Measurements from ENCODE around the gene WBP1L.
A peak's percentile ranks its signal among the peaks of the same experiment; 100 is the strongest.
"Not testable (repeated sequence)": the region's sequence is repeated elsewhere in the genome, so short reads cannot be mapped to it uniquely, and the experiment has no call there.

The WBP1L gene

GRCh38 chr10:102727037-102727818 lies 16.5 kb upstream of the WBP1L start:
- DNase-seq (ENCODE audit: insufficient read length) (no peak), FAIRE-seq (no peak)
- no peak for TF ChIP-seq POLR2A (IDR thresholded peaks at IDR 0.05; ENCODE audit: low read depth, low read length)
- no peak for TF ChIP-seq POLR2AphosphoS5 (IDR thresholded peaks at IDR 0.05; ENCODE audit: low read depth, low read length)
- no peak for TF ChIP-seq TAF1 (IDR thresholded peaks at IDR 0.05; ENCODE audit: borderline replicate concordance, low read depth, low read length)

- peak; percentile 88 for FAIRE-seq
- TF ChIP-seq TAF1 (IDR thresholded peaks at IDR 0.05; ENCODE audit: borderline replicate concordance, low read depth, low read length) = no peak
- TF ChIP-seq POLR2A (IDR thresholded peaks at IDR 0.05; ENCODE audit: low read depth, low read length) = no peak
- no peak for TF ChIP-seq POLR2AphosphoS5 (IDR thresholded peaks at IDR 0.05; ENCODE audit: low read depth, low read length)
- DNase-seq (ENCODE audit: insufficient read length) = peak; percentile 65
Measured at GRCh38 chr10:102729029-102730026, 14.4 kb upstream of the WBP1L start.

DNA sequence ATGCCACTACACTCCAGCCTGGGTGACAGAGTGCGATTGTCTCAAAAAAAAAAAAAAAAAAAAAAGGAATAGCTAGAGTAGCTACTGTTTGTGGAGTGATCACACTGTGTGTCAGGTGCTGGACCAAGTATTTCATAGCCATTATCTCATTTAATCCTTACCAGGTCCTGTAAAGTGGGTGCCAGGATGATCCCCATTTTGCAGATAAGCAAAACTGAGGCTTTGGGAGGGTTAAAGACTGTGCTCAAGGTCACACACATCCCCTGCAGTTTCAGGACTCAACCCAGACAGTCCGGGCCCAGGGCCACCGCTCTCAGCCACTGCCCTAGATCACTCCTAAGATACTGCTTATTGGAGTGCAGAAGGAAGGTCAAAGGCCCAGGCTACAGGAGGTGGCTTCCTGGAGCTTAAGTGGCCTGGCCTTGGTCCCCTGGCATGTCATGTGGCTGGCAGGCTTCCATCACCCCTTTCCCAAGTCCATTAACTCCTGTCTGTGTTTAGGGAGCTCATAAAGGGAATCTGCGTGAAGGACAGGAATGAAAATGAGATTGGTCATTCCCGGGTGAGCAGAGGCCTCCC lies 12.4 kb upstream of the WBP1L start:
- DNase-seq (ENCODE audit: insufficient read length) = no peak
- TF ChIP-seq POLR2A (IDR thresholded peaks at IDR 0.05; ENCODE audit: low read depth, low read length) (no peak), TAF1 (IDR thresholded peaks at IDR 0.05; ENCODE audit: borderline replicate concordance, low read depth, low read length) (no peak), POLR2AphosphoS5 (IDR thresholded peaks at IDR 0.05; ENCODE audit: low read depth, low read length) (no peak)
- no peak for FAIRE-seq

DNA sequence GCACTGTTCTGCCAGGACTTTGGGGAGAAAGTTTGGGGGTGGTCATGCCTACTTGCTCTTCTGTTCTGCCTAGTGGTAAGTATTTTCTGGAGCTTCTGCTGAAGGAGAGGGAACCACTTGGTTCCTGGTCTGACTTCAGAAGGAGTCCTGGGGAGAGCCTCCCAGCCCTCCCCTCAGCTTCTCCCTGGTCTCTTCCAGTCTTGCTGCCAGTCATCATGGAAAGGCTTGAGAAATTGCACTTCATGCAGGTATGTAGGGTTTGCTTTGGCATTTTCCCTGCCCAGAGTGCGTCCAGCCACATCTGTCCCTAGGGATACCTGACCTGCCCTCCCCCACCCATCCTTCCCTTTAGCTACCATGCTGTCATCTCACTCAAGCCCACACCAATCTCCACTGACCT lies 11.1 kb upstream of the WBP1L start:
- DNase-seq (ENCODE audit: insufficient read length) (no peak), FAIRE-seq (no peak)
- TF ChIP-seq TAF1 (IDR thresholded peaks at IDR 0.05; ENCODE audit: borderline replicate concordance, low read depth, low read length) (no peak), POLR2AphosphoS5 (IDR thresholded peaks at IDR 0.05; ENCODE audit: low read depth, low read length) (no peak), POLR2A (IDR thresholded peaks at IDR 0.05; ENCODE audit: low read depth, low read length) (no peak)

- DNase-seq (ENCODE audit: insufficient read length) = no peak
- no peak for FAIRE-seq
- TF ChIP-seq TAF1 (IDR thresholded peaks at IDR 0.05; ENCODE audit: borderline replicate concordance, low read depth, low read length) (no peak), POLR2A (IDR thresholded peaks at IDR 0.05; ENCODE audit: low read depth, low read length) (no peak), POLR2AphosphoS5 (IDR thresholded peaks at IDR 0.05; ENCODE audit: low read depth, low read length) (no peak)
Measured at GRCh38 chr10:102735065-102735562, 8.6 kb upstream of the WBP1L start.

GRCh38 chr10:102738692-102739121 lies 5.0 kb upstream of the WBP1L start:
- no peak for TF ChIP-seq TAF1 (IDR thresholded peaks at IDR 0.05; ENCODE audit: borderline replicate concordance, low read depth, low read length)
- no peak for DNase-seq (ENCODE audit: insufficient read length)
- no peak for FAIRE-seq

DNA sequence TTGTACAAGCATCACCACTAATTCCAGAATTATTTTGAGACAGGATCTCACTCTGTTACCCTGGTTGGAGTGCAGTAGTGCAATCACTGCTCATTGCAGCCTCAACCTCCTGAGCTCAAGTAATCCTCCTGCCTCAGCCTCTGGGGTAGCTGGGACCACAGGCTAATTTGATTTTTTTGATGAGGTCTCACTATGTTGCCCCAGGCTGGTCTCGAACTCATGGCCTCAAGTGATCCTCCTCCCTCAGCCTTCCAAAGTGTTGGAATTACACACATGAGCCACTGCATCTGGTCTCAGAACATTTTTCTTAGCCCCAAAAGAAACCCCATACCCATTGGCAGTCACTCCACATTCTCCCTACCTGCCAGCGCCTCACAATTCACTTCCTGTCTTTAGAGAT lies 3.5 kb upstream of the WBP1L start:
- FAIRE-seq (no peak), DNase-seq (ENCODE audit: insufficient read length) (no peak)
- no peak for TF ChIP-seq POLR2A (IDR thresholded peaks at IDR 0.05; ENCODE audit: low read depth, low read length)
- TF ChIP-seq POLR2AphosphoS5 (IDR thresholded peaks at IDR 0.05; ENCODE audit: low read depth, low read length) = no peak
- no peak for TF ChIP-seq TAF1 (IDR thresholded peaks at IDR 0.05; ENCODE audit: borderline replicate concordance, low read depth, low read length)

DNA sequence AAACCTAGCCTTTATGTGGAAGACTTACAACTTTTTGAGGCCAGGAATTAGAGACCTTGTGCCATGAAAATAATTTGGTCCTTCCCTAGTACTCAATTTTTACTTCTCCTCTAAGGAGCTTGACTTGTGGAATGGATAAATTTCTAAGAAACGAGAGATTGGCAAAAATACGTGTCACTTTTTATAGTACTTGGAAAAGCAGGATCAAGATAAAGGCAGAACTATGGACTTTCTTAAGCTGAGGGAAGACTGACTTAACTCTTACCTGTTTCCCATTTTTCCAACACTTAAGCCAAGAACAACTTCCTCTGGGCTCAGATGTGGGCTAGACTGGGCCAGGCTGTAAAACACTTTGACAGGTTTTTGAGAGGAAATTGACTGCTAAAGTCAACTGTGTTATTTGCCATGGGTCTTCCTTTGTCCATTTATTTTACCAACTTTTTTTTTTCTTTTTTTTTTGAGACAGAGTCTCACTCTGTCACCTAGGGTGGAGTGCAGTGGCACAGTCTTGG lies 2.0 kb upstream of the WBP1L start:
- FAIRE-seq = no peak
- no peak for DNase-seq (ENCODE audit: insufficient read length)
- TF ChIP-seq POLR2AphosphoS5 (IDR thresholded peaks at IDR 0.05; ENCODE audit: low read depth, low read length) = no peak

GRCh38 chr10:102742313-102742712 lies 1.4 kb upstream of the WBP1L start:
- not testable (repeated sequence) for FAIRE-seq; DNase-seq (ENCODE audit: insufficient read length)

DNA sequence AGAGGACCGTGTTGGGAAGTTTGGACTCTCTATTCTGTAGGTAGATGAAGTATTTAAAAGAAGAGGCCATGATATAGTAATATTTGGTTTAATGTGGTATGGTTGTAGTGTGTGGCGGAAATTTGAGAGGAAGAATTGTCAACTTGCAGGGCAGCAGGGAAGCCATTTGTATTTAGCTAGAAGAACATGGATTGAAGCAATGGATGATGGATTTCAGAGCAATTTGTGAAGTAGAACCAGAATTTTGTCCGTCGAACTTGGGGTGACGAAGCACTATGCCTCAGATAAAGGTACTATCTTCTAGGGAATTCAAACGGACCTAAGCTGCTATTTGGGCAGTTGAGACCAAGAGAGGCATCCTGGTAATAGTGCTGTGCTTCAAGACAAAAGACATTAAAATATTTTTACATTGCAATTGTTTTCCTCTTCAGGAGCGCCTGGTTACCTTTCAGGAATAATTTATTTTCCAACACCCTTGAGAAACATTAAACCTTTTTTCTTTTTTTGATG lies 615 bp upstream of the WBP1L start:
- DNase-seq (ENCODE audit: insufficient read length) (no peak), FAIRE-seq (no peak)
- TF ChIP-seq POLR2AphosphoS5 (IDR thresholded peaks at IDR 0.05; ENCODE audit: low read depth, low read length) (no peak), POLR2A (IDR thresholded peaks at IDR 0.05; ENCODE audit: low read depth, low read length) (no peak), TAF1 (IDR thresholded peaks at IDR 0.05; ENCODE audit: borderline replicate concordance, low read depth, low read length) (no peak)

- DNase-seq (ENCODE audit: insufficient read length) (no peak), FAIRE-seq (no peak)
- no peak for TF ChIP-seq POLR2AphosphoS5 (IDR thresholded peaks at IDR 0.05; ENCODE audit: low read depth, low read length)
- peak; percentile 32; the same call in 1 of the 2 replicates for TF ChIP-seq POLR2A (IDR thresholded peaks at IDR 0.05; ENCODE audit: low read depth, low read length)
Measured at GRCh38 chr10:102744374-102745051, 765 bp downstream of the WBP1L start.

All from GM12892 (cell line).